ENCODE results near the gene PPCDC.
A peak's percentile ranks its signal among the peaks of the same experiment; 100 is the strongest.

PPCDC gene

DNA sequence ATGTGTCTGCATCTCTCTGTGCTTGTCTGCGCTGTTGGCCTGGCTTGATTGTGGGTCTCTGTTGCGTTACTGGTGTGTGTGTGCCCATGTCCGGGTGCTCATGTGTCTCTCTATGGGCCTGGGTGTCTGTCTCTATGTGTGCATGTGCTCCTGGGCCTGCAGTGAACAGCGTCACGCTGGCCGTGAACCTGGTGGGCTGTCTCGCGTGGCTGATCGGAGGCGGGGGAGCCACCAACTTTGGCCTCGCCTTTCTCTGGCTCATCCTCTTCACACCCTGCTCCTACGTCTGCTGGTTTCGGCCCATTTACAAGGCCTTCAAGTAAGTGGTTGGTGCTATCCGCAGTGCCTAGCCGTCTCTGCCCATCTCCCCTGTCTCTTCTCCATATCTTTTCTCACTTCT lies 7.0 kb upstream of the PPCDC start:
- DNase-seq (ENCODE audit: low spot score): no peak

DNA sequence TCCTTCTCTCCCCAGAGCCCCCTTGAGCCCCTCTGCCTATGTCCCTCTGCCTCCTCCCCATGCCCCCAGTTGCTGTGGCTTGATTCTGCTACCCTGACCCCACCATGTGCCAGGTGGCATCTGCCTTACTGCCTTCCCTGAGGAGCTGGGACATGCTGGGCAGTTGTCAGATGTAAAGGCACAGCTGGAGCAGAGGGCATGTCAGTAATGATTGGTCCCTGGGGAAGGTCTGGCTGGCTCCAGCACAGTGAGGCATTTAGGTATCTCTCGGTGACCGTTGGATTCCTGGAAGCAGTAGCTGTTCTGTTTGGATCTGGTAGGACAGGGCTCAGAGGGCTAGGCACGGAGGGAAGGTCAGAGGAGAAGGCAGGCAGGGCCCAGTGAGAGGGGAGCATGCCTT lies 3.5 kb upstream of the PPCDC start:
- no peak for DNase-seq (ENCODE audit: low spot score)

DNA sequence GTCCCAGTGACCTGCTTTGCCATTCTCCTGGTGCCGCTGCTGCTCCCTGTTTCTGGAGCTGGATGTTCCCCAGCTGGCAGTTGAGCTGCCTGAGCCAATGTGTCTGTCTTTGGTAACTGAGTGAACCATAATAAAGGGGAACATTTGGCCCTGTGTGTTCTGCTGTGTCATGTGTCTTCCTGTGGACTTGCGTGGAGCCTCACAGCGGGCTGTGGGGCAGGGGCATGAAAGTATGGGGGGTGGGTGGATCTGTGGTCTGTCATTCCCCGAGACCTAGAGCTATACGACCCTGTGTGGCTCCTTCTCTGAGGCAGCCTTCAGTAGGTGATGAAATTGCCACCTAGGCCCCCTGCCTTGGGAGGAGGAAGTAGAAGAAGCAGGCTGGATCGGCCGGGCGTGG lies 2.0 kb upstream of the PPCDC start:
- DNase-seq (ENCODE audit: low spot score): no peak

GRCh38 chr15:75022783-75023180 lies 608 bp upstream of the PPCDC start:
- DNase-seq (ENCODE audit: low spot score): no peak

DNA sequence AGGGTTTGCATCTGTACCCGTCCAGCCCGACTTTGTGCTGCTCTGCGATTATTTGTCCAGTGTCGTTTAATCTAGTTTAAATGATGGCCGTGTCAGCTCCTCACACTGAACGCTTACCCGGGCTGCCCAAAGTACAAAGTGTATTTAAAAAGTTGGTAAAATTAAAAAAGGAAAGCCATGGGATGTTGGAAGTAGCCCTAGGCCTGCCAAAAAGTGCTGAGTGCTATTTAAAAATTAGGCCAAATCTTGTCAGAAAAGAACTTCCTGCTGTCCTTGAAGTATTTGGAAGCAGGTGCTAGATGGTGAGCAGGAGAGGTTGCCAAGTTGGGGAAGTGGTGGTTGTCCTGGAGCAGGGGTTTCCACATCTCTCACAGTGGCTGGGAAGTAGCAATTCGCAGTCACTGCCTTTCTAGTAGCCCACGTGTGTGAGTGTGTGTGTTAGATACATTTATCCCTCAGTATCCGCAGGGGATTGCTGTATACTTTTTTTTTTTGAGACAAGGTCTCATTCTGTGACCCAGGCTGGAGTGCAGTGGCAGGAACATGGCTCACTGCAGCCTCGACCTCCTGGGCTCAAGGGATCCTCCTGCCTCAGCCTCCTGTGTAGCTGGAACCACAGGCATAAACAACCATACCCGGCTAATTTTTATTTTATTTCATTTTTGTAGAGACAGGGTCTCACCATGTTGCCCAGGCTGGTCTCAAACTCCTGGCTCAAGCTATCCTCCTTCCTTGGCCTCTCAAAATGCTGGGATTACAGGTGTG lies 664 bp downstream of the PPCDC start:
- peak; percentile 47 for DNase-seq (ENCODE audit: low spot score)

DNA sequence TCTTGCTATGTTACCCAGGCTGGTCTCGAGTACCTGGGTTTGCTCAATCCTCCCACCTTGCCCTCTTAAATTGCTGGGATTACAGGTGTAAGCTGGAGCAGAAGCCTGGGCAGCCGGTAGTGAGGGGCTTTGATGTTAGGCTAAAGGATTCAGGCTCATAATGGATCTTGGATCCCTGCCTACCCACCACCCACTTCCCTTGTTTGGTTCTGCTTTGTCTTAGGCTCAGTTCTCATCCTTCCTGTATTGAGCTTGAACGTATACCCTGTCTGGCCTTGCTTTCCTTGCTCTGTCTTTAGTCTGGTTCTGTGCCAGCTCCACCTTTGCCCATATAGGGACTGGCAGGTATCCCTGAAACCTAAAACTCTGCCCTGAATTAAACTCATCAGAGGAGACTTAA lies 1.7 kb downstream of the PPCDC start:
- no peak for DNase-seq (ENCODE audit: low spot score)

GRCh38 chr15:75025548-75026260 lies 2.3 kb downstream of the PPCDC start:
- DNase-seq (ENCODE audit: low spot score): no peak

DNA sequence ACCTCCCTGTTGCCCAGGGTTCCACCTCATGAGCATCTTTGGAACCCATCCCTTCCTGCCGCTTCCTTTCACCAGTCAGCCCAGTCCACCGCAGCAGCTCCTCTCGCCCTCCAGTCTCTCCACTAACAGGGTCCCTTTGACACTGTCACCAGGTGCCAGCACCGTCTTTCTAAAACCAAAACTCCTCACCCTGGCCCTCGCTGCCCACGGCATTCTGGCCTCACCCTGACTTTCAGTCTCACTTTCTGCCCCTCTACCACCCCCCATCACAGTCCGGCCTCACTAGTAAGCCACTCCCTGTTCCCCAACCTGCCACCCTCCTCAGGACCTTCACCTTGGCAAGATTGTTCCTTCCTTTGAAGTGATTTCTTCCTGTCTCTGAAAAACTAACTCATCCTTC lies 4.2 kb downstream of the PPCDC start:
- no peak for DNase-seq (ENCODE audit: low spot score)

DNA sequence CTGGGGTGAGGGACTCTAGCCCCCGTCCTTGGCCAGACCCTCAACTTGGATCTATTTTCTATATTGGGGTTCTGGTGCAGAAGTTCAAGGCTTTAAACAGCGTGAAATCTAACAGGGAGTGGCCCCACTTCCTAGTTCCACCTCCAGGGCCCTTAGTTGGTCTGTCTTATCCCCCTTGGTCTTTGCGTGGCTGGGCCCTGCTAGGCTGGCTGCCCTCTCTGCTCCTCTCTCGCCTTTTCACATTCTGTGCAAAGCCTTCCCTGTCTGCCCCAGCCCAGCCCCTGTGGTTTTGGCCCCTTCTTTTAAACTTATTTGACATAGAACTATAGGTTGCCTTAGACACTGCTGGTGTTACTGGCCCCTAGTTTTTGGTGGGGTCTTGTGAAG lies 5.6 kb downstream of the PPCDC start:
- DNase-seq (ENCODE audit: low spot score): no peak

DNA sequence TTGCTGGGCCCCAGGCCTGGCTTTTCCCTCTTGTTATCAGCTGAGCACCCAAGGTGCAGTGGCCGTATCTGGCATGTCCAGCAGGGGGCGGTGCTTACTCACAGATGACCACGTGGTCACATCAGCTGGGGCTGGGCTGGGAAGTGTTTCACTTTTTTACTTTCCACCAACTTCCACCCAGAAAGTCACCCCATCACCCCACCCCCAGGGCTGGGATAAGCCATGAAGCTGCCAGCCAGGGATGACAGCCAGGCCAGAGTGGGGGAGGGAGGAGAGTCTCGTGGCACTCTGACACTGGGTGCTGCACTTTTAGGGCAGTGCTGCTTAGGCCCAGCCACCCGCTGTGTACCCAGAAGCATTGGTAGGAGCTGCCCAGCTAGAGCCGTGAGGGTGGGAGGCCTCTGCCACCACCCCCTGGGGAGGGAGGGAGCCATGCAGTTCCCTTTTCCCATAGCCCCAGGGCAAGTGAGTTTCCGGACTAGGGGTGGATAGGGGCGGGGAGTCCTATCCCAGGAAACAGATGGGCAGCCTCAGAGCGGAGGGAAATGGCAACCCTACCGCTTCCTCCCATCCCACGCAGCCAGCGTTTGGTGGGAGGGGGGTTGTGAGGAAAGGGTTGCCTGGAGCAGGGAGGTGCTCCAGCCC lies 6.1 kb downstream of the PPCDC start:
- peak; percentile 82 for DNase-seq (ENCODE audit: low spot score)

DNA sequence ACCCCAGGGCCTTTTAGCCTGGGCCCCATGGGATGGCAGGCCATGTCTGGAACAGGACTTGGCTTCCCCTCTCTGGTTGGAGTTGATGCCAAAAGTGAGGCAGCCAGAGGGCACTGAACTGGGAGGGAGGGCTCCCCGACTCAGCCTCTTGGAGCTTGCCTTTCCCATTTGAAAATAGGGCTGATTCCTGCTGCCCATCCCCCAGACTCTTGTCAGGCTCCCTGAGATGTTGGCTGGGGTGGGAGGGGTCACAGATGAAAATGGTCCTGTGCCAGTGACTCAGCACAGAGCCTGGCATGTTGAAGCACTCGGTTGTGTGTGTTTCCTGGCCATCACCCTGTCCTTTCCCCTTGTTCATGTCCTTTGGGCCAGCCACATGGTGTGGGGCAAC lies 6.6 kb downstream of the PPCDC start:
- DNase-seq (ENCODE audit: low spot score): peak; percentile 32

GRCh38 chr15:75030424-75030823 lies 7.0 kb downstream of the PPCDC start:
- DNase-seq (ENCODE audit: low spot score): no peak

GRCh38 chr15:75031848-75032247 lies 8.5 kb downstream of the PPCDC start:
- peak; percentile 16 for DNase-seq (ENCODE audit: low spot score)

- no peak for DNase-seq (ENCODE audit: low spot score)
Measured at GRCh38 chr15:75032395-75032794, 9.0 kb downstream of the PPCDC start.

DNA sequence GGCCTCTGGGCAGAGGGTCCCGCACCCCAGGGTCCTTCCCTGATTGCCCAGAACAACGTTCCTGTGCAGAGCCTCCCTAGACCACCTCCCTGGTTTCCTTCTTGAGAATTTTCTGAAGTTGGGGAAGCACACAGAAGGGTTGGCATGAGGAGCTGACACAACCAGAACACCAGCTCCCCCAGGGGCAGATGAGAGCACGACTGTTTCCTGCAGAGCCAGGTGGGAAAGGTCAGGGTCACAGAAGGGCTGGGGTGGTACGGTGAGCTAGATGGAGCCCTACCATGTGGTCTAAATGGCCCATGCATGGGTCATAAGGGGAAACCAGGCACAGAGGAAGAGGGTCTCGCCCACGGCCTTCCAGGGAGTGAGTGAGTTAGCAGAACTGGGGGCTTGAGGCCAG lies 10.4 kb downstream of the PPCDC start:
- DNase-seq (ENCODE audit: low spot score): no peak

DNA sequence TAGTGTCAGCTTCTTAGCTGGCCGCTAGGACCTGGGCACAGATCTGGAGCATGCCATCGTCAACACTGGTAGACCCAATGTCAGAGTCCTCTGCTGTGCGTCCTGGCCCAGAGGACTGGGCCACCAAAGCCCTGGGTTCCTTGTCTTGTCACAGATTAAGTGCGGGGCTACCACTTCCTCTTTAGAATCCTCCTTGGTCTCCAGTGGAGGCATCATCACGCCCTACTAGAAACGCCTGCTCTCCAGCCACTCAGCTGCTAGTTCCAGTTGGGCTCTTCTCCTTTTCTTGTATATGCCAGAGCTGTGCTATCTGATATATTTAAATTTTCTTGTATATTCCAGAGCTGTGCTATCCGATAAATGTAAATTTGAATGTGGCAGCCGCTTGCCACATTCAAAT lies 11.2 kb downstream of the PPCDC start:
- no peak for DNase-seq (ENCODE audit: low spot score)

- peak; percentile 81 for DNase-seq (ENCODE audit: low spot score)
Measured at GRCh38 chr15:75036212-75036616, 12.8 kb downstream of the PPCDC start.

GRCh38 chr15:75037685-75038084 lies 14.3 kb downstream of the PPCDC start:
- DNase-seq (ENCODE audit: low spot score): no peak

- DNase-seq (ENCODE audit: low spot score): no peak
Measured at GRCh38 chr15:75038231-75038630, 14.8 kb downstream of the PPCDC start.

- DNase-seq (ENCODE audit: low spot score): peak; percentile 89
Measured at GRCh38 chr15:75042730-75043508, 19.5 kb downstream of the PPCDC start.

DNA sequence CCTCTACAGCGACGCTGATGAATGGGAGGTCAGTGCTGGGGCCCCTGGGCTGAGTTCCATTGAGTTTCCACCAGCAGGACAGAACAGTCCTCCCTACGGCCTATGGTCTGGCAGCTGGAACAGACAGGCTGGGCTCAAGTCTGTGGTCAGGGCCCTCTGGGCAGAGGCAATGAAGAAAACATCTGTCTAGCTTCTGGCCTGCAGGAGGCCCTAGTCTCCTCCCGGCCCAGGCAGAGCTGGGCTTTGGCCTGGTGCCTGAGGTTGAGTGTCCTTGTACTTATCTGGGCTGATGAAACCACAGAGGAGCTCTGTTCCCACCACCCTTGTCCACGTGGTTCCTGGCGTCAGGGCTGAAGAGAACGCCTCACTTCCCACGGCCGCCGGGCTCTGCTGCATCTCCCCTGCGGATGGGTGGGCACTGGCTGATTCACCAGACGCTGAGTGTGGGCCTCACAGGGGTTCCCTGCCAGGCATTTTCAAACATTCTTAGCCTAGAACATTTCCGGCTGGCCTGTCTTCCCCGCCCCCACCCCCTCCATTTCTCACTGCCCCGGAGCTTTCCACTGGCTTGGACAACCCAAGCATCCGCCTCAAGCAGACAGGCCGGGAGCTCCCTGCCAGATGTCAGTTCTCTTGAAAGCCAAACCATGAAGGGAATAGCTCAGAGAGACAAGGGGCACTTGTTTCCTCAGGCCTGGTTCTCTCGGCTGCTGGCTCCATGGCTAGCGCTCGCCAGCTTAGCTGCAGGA lies 20.3 kb downstream of the PPCDC start:
- DNase-seq (ENCODE audit: low spot score): peak; percentile 79

All from kidney tubule cell (primary cell).